Fibroblast of the aortic adventitia (primary cell): ENCODE results near the gene NR2C2. TPM values are rescaled to one million over a fixed set of nuclear protein-coding genes. Genes with fewer than 3 reads are reported as not detected.

Source experiments
- DNase-seq: peaks from one replicate; pipeline ENCODE4 v3.0.0-alpha.2; 2010; ENCODE audit warnings: low read depth
- H3K4me3 ChIP-seq: 2 replicates; pipeline ENCODE4 v1.5.1; 2011; ENCODE audit warnings: low read depth, mild to moderate bottlenecking, control low read depth, low read length, moderate library complexity
- total RNA-seq: library from RNA; depleted of rRNA; stranded (reverse); fragments of >200 nt; gene quantifications from 2 replicates; pipeline ENCODE4 v1.2.3, GENCODE V29; 2012; ENCODE audit warnings: low replicate concordance
- TF ChIP-seq, protein P1 (sequence below): IDR thresholded peaks from 2 replicates; pipeline ENCODE4 v1.5.1; 2011; ENCODE audit warnings: mild to moderate bottlenecking, low read length, control low read depth, inconsistent platforms; ENCODE audit not compliant: insufficient read depth

Gene NR2C2
- total RNA-seq, 1 donor = 33.8 TPM

DNA sequence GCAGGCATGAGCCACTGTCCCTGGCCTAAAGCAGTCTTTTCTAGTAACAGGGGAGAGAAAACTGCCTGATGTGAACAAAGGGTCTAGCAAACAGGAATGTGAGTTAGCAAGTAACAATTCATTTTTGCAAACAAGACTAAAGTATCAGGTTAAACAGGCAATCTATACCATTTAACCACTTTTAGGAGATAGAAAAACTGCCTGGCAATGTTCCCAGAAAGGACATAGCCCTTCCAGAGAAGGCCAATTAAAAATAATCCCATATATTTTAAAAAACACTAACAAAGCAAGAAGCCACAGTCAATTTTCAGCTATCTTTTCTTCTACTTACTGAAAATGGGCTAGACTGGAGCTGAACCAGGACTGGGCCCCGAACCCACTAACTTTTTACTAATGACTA lies 145.3 kb downstream of the NR2C2 start:
- DNase-seq = peak; percentile 21
- TF ChIP-seq, protein P1, sequence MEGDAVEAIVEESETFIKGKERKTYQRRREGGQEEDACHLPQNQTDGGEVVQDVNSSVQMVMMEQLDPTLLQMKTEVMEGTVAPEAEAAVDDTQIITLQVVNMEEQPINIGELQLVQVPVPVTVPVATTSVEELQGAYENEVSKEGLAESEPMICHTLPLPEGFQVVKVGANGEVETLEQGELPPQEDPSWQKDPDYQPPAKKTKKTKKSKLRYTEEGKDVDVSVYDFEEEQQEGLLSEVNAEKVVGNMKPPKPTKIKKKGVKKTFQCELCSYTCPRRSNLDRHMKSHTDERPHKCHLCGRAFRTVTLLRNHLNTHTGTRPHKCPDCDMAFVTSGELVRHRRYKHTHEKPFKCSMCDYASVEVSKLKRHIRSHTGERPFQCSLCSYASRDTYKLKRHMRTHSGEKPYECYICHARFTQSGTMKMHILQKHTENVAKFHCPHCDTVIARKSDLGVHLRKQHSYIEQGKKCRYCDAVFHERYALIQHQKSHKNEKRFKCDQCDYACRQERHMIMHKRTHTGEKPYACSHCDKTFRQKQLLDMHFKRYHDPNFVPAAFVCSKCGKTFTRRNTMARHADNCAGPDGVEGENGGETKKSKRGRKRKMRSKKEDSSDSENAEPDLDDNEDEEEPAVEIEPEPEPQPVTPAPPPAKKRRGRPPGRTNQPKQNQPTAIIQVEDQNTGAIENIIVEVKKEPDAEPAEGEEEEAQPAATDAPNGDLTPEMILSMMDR = no peak
- no peak overlapping the region for H3K4me3 ChIP-seq

DNA sequence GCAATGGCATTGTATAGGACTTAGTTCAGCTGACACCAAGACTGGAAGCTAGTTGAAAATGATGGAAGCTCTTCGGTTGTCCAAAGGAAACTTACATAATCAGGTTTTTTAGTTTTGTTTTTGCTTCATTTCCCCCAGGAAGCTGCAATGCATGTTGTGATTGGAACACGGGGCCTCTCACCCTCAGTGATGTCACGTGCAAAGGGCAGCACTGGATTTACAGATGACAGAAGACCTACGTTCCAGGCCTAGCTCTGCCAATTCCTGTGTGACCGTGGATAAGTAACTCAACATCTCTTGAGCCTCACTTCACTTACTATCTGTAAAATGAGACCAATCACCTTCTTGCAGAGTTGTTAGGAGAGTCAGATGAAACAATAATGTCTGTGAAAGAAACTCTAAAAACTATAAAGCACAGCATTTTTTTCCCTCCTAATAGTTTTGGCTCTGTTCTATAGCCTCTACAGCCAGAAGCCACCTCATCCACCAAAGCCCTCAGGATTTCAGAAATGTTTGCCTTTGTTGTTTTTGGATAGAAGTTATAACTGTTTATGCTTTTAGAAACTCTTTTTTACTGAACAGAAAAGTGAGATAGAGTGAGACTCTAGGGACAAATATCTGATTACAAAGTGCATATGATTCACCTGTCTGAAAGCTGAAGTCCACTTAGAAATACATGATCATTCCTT lies 146.9 kb downstream of the NR2C2 start:
- TF ChIP-seq, protein P1 = no peak
- DNase-seq = peak; percentile 79
- H3K4me3 ChIP-seq = no peak overlapping the region

DNA sequence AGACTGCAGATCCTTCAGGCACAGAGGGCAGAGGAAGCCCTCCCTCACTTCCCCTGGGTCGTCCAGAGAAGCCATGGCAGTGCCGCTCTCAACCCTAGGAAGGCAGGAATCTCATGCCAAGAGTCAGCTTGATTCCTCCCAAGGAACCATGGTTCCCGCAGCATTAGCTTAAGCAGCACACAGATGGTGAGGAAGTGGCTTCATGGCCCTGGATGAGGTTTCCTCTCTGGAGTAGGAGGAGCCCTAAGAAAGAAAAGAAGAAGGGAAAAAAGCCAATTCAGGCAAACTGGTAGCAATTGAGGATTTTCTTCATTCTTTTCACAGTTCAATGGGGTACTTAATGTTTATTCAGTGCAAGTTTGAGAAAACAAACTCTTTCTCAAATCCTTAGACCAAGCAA lies 148.7 kb downstream of the NR2C2 start:
- DNase-seq = no peak
- no peak overlapping the region for H3K4me3 ChIP-seq
- TF ChIP-seq, protein P1 = no peak

- no peak for DNase-seq
- peak overlapping the region; percentile 97 for H3K4me3 ChIP-seq
- TF ChIP-seq, protein P1 = no peak
Measured at GRCh38 chr3:15097891-15098290, 150.5 kb downstream of the NR2C2 start.

Other genes with a start within 250 kb of the NR2C2 start
- 0.18 and 3.9 TPM in 2 replicates for gene FGD5, start 128.6 kb upstream of the NR2C2 start, total RNA-seq
- gene MRPS25, start 117.7 kb downstream of the NR2C2 start, total RNA-seq = 12.7 and 17.0 TPM in 2 replicates
- 22.7 and 29.6 TPM in 2 replicates for gene RBSN, start 151.6 kb downstream of the NR2C2 start, total RNA-seq